Colon (tissue), 2 donors: ENCODE data around the gene HDAC10.
"Not testable (repeated sequence)": the region's sequence is repeated elsewhere in the genome, so short reads cannot be mapped to it uniquely, and the experiment has no call there.

ENCODE experiments used
- FAIRE-seq: peaks from 2 replicates; lab custom pipeline; 2012; peaks lifted over from hg19 to GRCh38; lab: Jason Lieb, UNC
- donor health status: control.
- donor health status: control.

Gene HDAC10

GRCh38 chr22:50284479-50284878, 33.4 kb upstream of the HDAC10 start:
- no peak for FAIRE-seq

GRCh38 chr22:50283821-50284220, 32.8 kb upstream of the HDAC10 start:
- no peak for FAIRE-seq

- no peak for FAIRE-seq
Measured at GRCh38 chr22:50282361-50283155, 31.5 kb upstream of the HDAC10 start.

- no peak for FAIRE-seq
Measured at GRCh38 chr22:50281957-50282356, 30.9 kb upstream of the HDAC10 start.

GRCh38 chr22:50281384-50281760, 30.3 kb upstream of the HDAC10 start:
- no peak for FAIRE-seq

- no peak for FAIRE-seq
Measured at GRCh38 chr22:50280708-50281383, 29.8 kb upstream of the HDAC10 start.

- FAIRE-seq = no peak
Measured at GRCh38 chr22:50280022-50280707, 29.1 kb upstream of the HDAC10 start.

- no peak for FAIRE-seq
Measured at GRCh38 chr22:50278956-50279619, 28.0 kb upstream of the HDAC10 start.

- FAIRE-seq = no peak
Measured at GRCh38 chr22:50278461-50278860, 27.4 kb upstream of the HDAC10 start.

GRCh38 chr22:50277761-50278160, 26.7 kb upstream of the HDAC10 start:
- FAIRE-seq = no peak

GRCh38 chr22:50276143-50276542, 25.1 kb upstream of the HDAC10 start:
- FAIRE-seq = no peak

- FAIRE-seq = no peak
Measured at GRCh38 chr22:50275181-50276055, 24.4 kb upstream of the HDAC10 start.

GRCh38 chr22:50274771-50275170, 23.7 kb upstream of the HDAC10 start:
- no peak for FAIRE-seq

- no peak for FAIRE-seq
Measured at GRCh38 chr22:50274311-50274710, 23.2 kb upstream of the HDAC10 start.

GRCh38 chr22:50273781-50274180, 22.7 kb upstream of the HDAC10 start:
- not testable (repeated sequence) for FAIRE-seq

- FAIRE-seq = not testable (repeated sequence)
Measured at GRCh38 chr22:50273352-50273751, 22.3 kb upstream of the HDAC10 start.

GRCh38 chr22:50272044-50272802, 21.2 kb upstream of the HDAC10 start:
- FAIRE-seq = no peak

- no peak for FAIRE-seq
Measured at GRCh38 chr22:50271519-50271970, 20.5 kb upstream of the HDAC10 start.

GRCh38 chr22:50270666-50271394, 19.8 kb upstream of the HDAC10 start:
- FAIRE-seq = no peak
